Measurements from ENCODE around the gene MYOT. TPM values are rescaled to one million over a fixed set of nuclear protein-coding genes. Genes with fewer than 3 reads are reported as not detected.

Gene MYOT
- polyA plus RNA-seq, 3 donors: not detected

- H4K20me1 ChIP-seq (ENCODE audit: insufficient read depth, low read length): no peaks in the 10 kb centered on the region
- H3K9me3 Mint-ChIP-seq: peaks cover 0 to 2% (median 0%) of the 10 kb centered on the region in 7 donors
- H3K27ac Mint-ChIP-seq: no peak overlapping the region
- no peaks in the 10 kb centered on the region for H3K79me2 ChIP-seq (ENCODE audit: insufficient read depth, low read length)
- no peak overlapping the region for H3K9ac ChIP-seq (ENCODE audit: insufficient read depth, low read length, poor library complexity, severe bottlenecking)
- no peaks in the 10 kb centered on the region for H3K36me3 Mint-ChIP-seq
- no peaks in the 10 kb centered on the region for H3K27me3 ChIP-seq (ENCODE audit: control insufficient read depth in 2 of 2, insufficient read depth in 2 of 2, low read length in 2 of 2)
- no peak for DNase-seq
- intact Hi-C loops (cut with micrococcal nuclease): no loop called here
- no peaks in the 10 kb centered on the region for H3K4me1 ChIP-seq (ENCODE audit: control insufficient read depth in 1 of 2, insufficient read depth in 2 of 2, low read length in 2 of 2)
- no peak overlapping the region for H3K4me3 ChIP-seq (replicated peaks in 1 of 3; ENCODE audit: low read depth in 2 of 3, low read length in 3 of 3)
- H3K27ac ChIP-seq (ENCODE audit: low read depth in 1 of 2, low read length in 2 of 2): no peak overlapping the region
- no peak overlapping the region for H3K4me2 ChIP-seq (replicated peaks; ENCODE audit: extremely low read depth, low read length, poor library complexity, severe bottlenecking)
- H3K27me3 Mint-ChIP-seq (ENCODE audit: low read depth in 3 of 3): no peaks in the 10 kb centered on the region
- H3K4me1 Mint-ChIP-seq: peaks cover 3% of the 10 kb centered on the region
- no peaks in the 10 kb centered on the region for H3K9me3 ChIP-seq (replicated peaks in 1 of 2; ENCODE audit: control insufficient read depth in 1 of 2, insufficient read depth in 1 of 2, low read length in 2 of 2)
- H2AFZ ChIP-seq (ENCODE audit: insufficient read depth, low read depth, low read length, poor library complexity, severe bottlenecking): no peak overlapping the region
- H3K4me3 Mint-ChIP-seq: no peak overlapping the region
- no peaks in the 10 kb centered on the region for H3K36me3 ChIP-seq (replicated peaks in 1 of 2; ENCODE audit: control insufficient read depth in 1 of 2, insufficient read depth in 2 of 2, low read length in 2 of 2)
- TF ChIP-seq CTCF (IDR thresholded peaks at IDR 0.05): no peak
Observed at GRCh38 chr5:137876101-137876500, 8.4 kb downstream of the MYOT start.

- no CpG with 5 or more reads among the region's 1 CpG for WGBS (ENCODE audit: insufficient coverage)
- no peaks in the 10 kb centered on the region for H3K27me3 ChIP-seq (ENCODE audit: control insufficient read depth in 2 of 2, insufficient read depth in 2 of 2, low read length in 2 of 2)
- no peaks in the 10 kb centered on the region for H3K4me1 ChIP-seq (ENCODE audit: control insufficient read depth in 1 of 2, insufficient read depth in 2 of 2, low read length in 2 of 2)
- no peak overlapping the region for H3K4me3 Mint-ChIP-seq
- peaks cover 2% of the 10 kb centered on the region in 2 donors for H3K36me3 Mint-ChIP-seq
- TF ChIP-seq CTCF (IDR thresholded peaks at IDR 0.05): no peak
- no peak for DNase-seq
- H3K9ac ChIP-seq (ENCODE audit: insufficient read depth, low read length, poor library complexity, severe bottlenecking): no peak overlapping the region
- intact Hi-C loops (cut with micrococcal nuclease): no loop called here
- H3K27ac Mint-ChIP-seq: no peak overlapping the region
- no peak overlapping the region for H2AFZ ChIP-seq (ENCODE audit: insufficient read depth, low read depth, low read length, poor library complexity, severe bottlenecking)
- H3K4me3 ChIP-seq (replicated peaks in 1 of 3; ENCODE audit: low read depth in 2 of 3, low read length in 3 of 3): no peak overlapping the region
- no peak overlapping the region for H3K4me2 ChIP-seq (replicated peaks; ENCODE audit: extremely low read depth, low read length, poor library complexity, severe bottlenecking)
- H3K9me3 Mint-ChIP-seq: peaks cover 0 to 2% (median 0%) of the 10 kb centered on the region in 7 donors
- H4K20me1 ChIP-seq (ENCODE audit: insufficient read depth, low read length): no peaks in the 10 kb centered on the region
- no peaks in the 10 kb centered on the region for H3K9me3 ChIP-seq (replicated peaks in 1 of 2; ENCODE audit: control insufficient read depth in 1 of 2, insufficient read depth in 1 of 2, low read length in 2 of 2)
- peaks cover 3% of the 10 kb centered on the region for H3K4me1 Mint-ChIP-seq
- no peaks in the 10 kb centered on the region for H3K27me3 Mint-ChIP-seq (ENCODE audit: low read depth in 3 of 3)
- no peak overlapping the region for H3K27ac ChIP-seq (ENCODE audit: low read depth in 1 of 2, low read length in 2 of 2)
- no peaks in the 10 kb centered on the region for H3K79me2 ChIP-seq (ENCODE audit: insufficient read depth, low read length)
- H3K36me3 ChIP-seq (replicated peaks in 1 of 2; ENCODE audit: control insufficient read depth in 1 of 2, insufficient read depth in 2 of 2, low read length in 2 of 2): no peaks in the 10 kb centered on the region
Observed at GRCh38 chr5:137880313-137880712, 12.7 kb downstream of the MYOT start.

Measured in CD14-positive monocyte (primary cell).